Activated CD8-positive, alpha-beta memory T cell treated with anti-CD3 and anti-CD28 coated beads, Interleukin-2, amount 50 U/mL, for 48 hours (primary cell): Measurements from ENCODE around the gene PLCH2.
"Not testable (repeated sequence)": the region's sequence is repeated elsewhere in the genome, so short reads cannot be mapped to it uniquely, and the experiment has no call there.

Experiments used
- DNase-seq: peaks from one replicate; pipeline ENCODE4 v3.0.0-alpha.2; 2020

Gene PLCH2

GRCh38 chr1:2549367-2550029, 73.4 kb downstream of the PLCH2 start:
- DNase-seq: not testable (repeated sequence)

- DNase-seq: not testable (repeated sequence)
These were observed 74.3 kb downstream of the PLCH2 start for GRCh38 chr1:2550309-2550861.

GRCh38 chr1:2551544-2551943, 75.5 kb downstream of the PLCH2 start:
- not testable (repeated sequence) for DNase-seq

GRCh38 chr1:2552189-2552588, 76.1 kb downstream of the PLCH2 start:
- DNase-seq: no peak

GRCh38 chr1:2553076-2553475, 77.0 kb downstream of the PLCH2 start:
- DNase-seq: not testable (repeated sequence)

GRCh38 chr1:2553871-2554620, 78.0 kb downstream of the PLCH2 start:
- DNase-seq: no peak

- DNase-seq: peak; percentile 74
These were observed 78.7 kb downstream of the PLCH2 start for GRCh38 chr1:2554621-2555387.
